CD14-positive monocyte (primary cell): ENCODE results near the gene GJA4. TPM values are rescaled to one million over a fixed set of nuclear protein-coding genes. Genes with fewer than 3 reads are reported as not detected.

Experiments
- DNase-seq, 3 donors: peaks; one replicate each; pipeline ENCODE4 v3.0.0-alpha.2; 2011 to 2022
- H2AFZ ChIP-seq: 2 replicates; pipeline ENCODE4 v1.6.0; 2012; ENCODE audit warnings: mild to moderate bottlenecking, low read depth, low read length, inconsistent platforms; ENCODE audit not compliant: insufficient read depth, poor library complexity, severe bottlenecking
- H3K27ac ChIP-seq, 2 donors: 1 replicate in 1 of 2; 2 replicates in 1 of 2; pipeline ENCODE4 v1.5.1; 2012 to 2013; ENCODE audit warnings: low read length in 2 of 2, control low read depth in 1 of 2, inconsistent platforms in 1 of 2, low read depth in 1 of 2, mild to moderate bottlenecking in 1 of 2
- H3K27me3 ChIP-seq, 2 donors: one replicate each; pipeline versions ENCODE4 v1.6.0 to v1.6.1; 2011 to 2013; ENCODE audit warnings: low read length in 2 of 2; ENCODE audit not compliant: control insufficient read depth in 2 of 2, insufficient read depth in 2 of 2
- H3K36me3 ChIP-seq, 2 donors: replicated peaks in 1 of 2; 1 replicate in 1 of 2; 2 replicates in 1 of 2; pipeline versions ENCODE4 v1.5.1 to v1.6.1; 2012 to 2013; ENCODE audit warnings: low read length in 2 of 2, control low read depth in 1 of 2, inconsistent platforms in 1 of 2, mild to moderate bottlenecking in 1 of 2; ENCODE audit not compliant: insufficient read depth in 2 of 2, control insufficient read depth in 1 of 2
- H3K4me1 ChIP-seq, 2 donors: 1 replicate in 1 of 2; 2 replicates in 1 of 2; pipeline versions ENCODE4 v1.5.1 to v1.6.1; 2012 to 2013; ENCODE audit warnings: low read length in 2 of 2, control low read depth in 1 of 2, inconsistent platforms in 1 of 2, mild to moderate bottlenecking in 1 of 2, moderate library complexity in 1 of 2; ENCODE audit not compliant: insufficient read depth in 2 of 2, control insufficient read depth in 1 of 2
- H3K4me2 ChIP-seq: replicated peaks from 2 replicates; pipeline ENCODE3; 2012; ENCODE audit warnings: low read length, moderate library complexity, mild to moderate bottlenecking; ENCODE audit not compliant: poor library complexity, severe bottlenecking; ENCODE audit errors: extremely low read depth
- H3K4me3 ChIP-seq, 3 experiments: fragments of 200-600 bp in 1 of 3; sonication (generic) in 1 of 3; replicated peaks in 1 of 3; 1 replicate in 2 of 3; 2 replicates in 1 of 3; pipeline ENCODE4 v1.5.1; 2011 to 2013; ENCODE audit warnings: low read length in 3 of 3, mild to moderate bottlenecking in 3 of 3, control low read depth in 2 of 3, low read depth in 2 of 3, inconsistent platforms in 1 of 3, moderate library complexity in 1 of 3
- H3K79me2 ChIP-seq: 2 replicates; pipeline ENCODE4 v1.6.0; 2012; ENCODE audit warnings: mild to moderate bottlenecking, control low read depth, inconsistent platforms, low read length, moderate library complexity; ENCODE audit not compliant: insufficient read depth
- H3K9ac ChIP-seq: 2 replicates; pipeline ENCODE4 v1.6.0; 2017; ENCODE audit warnings: low read length, mild to moderate bottlenecking; ENCODE audit not compliant: insufficient read depth, poor library complexity, severe bottlenecking
- H3K9me3 ChIP-seq, 2 donors: replicated peaks in 1 of 2; 1 replicate in 1 of 2; 2 replicates in 1 of 2; pipeline versions ENCODE4 v1.5.1 to v1.6.1; 2012 to 2013; ENCODE audit warnings: low read length in 2 of 2, control low read depth in 1 of 2; ENCODE audit not compliant: control insufficient read depth in 1 of 2, insufficient read depth in 1 of 2
- H4K20me1 ChIP-seq: 2 replicates; pipeline ENCODE4 v1.6.0; 2012; ENCODE audit warnings: mild to moderate bottlenecking, low read length, control low read depth, moderate library complexity; ENCODE audit not compliant: insufficient read depth
- H3K27ac Mint-ChIP-seq, 7 donors: one replicate each; pipeline ENCODE4 v1.8.0; 2020; ENCODE audit warnings: mild to moderate bottlenecking in 7 of 7, mixed read lengths in 7 of 7, moderate library complexity in 6 of 7, inconsistent platforms in 2 of 7
- H3K27me3 Mint-ChIP-seq, 3 donors: one replicate each; pipeline ENCODE4 v1.8.0; 2021 to 2022; ENCODE audit warnings: low read depth in 3 of 3, mild to moderate bottlenecking in 3 of 3, mixed read lengths in 3 of 3, moderate library complexity in 3 of 3, inconsistent platforms in 1 of 3
- H3K36me3 Mint-ChIP-seq, 2 donors: one replicate each; pipeline ENCODE4 v1.8.0; 2020; ENCODE audit warnings: mixed read lengths in 2 of 2, inconsistent platforms in 1 of 2, mild to moderate bottlenecking in 1 of 2
- H3K4me1 Mint-ChIP-seq: one replicate; pipeline ENCODE4 v1.8.0; 2020; ENCODE audit warnings: mild to moderate bottlenecking, mixed read lengths
- H3K4me3 Mint-ChIP-seq, 2 donors: one replicate each; pipeline ENCODE4 v1.8.0; 2020; ENCODE audit warnings: mild to moderate bottlenecking in 2 of 2, mixed read lengths in 2 of 2, moderate library complexity in 1 of 2
- H3K9me3 Mint-ChIP-seq, 7 donors: one replicate each; pipeline ENCODE4 v1.8.0; 2020 to 2022; ENCODE audit warnings: mixed read lengths in 7 of 7, mild to moderate bottlenecking in 6 of 7, moderate library complexity in 6 of 7, inconsistent platforms in 2 of 7
- CTCF ChIP-seq: fragments of 200-600 bp; IDR thresholded peaks from one replicate; pipeline ENCODE4 v1.8.0; 2022; ENCODE audit warnings: antibody characterized with exemption, mild to moderate bottlenecking
- WGBS: methylation state at CpG from one replicate; pipeline ENCODE4 v1.1.5; 2013; ENCODE audit warnings: missing lambda C conversion rate; ENCODE audit not compliant: insufficient coverage; 5-methylcytosine and 5-hydroxymethylcytosine counted together
- intact Hi-C, 2 donors: fragments of 100-400 bp; cut with micrococcal nuclease; formaldehyde crosslinking; loops; one replicate each; pipeline versions ENCODE4 v1.15.0 to v1.15.1; 2023
- polyA plus RNA-seq, 3 donors: library from polyadenylated mRNA; depleted of rRNA in 1 of 3; unstranded in 2 of 3; stranded (reverse) in 1 of 3; fragments of 300-500 nt in 2 of 3; fragments of >200 nt in 1 of 3; fragmentation: Illumina TruSeq in 2 of 3; gene quantifications; 1 replicate in 2 of 3; 2 replicates in 1 of 3; pipeline ENCODE4 v1.2.3, GENCODE V29; 2012 to 2021

Gene GJA4
- polyA plus RNA-seq, 3 donors: not detected

DNA sequence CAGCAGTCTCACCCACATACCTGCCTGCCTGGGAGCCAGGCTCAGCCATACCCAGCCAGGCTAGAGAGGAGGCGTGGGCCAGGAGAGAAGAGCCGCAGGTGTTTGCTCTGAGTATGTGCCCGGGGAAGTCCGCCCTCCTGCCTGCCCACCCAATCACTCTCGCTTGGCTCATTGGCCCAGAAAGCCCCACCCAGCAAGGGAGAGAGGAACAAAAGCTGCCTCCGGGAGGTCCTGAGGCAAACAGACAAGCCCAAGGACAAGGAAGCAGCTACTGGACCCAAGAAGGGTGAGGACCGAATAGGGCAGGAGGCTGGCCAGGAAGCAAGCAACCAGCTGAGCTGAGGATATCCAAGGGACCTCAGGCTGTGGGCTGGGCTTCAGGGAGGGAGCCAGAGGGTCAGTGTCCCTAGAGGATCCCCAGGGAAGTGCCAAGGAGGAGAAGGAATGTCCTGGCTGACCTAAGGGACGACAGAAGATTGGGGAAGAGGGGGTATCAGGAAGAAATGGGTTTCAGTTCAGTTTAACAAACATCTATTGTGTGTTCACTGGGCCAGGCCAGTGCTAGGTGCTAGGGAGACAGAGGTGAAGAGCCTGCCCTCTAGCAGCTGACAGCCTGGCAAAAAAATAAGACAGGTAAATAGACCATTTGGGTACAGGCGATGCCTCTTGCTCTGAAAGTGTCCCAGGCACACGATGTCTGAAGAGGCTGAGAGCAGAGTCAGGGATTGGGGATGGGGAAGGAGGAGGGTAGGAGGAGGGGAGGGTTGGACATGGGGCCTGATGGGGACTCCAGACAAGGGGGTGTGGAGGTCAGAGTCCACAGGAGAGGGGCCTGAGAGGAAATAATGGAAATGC, 33.1 kb upstream of the GJA4 start, which contains the start of gene GJB4:
TSS of gene GJB4 (plus strand) at position 238 of the 855 bp plus-strand sequence. CDS start 1,515 bp downstream, outside the sequence.
- H2AFZ ChIP-seq: no peak within 1 kb of the TSS
- no peak within 1 kb of the TSS for H3K27ac ChIP-seq
- H3K4me1 ChIP-seq: no peaks in the 10 kb centered on the region
- TF ChIP-seq CTCF: no peak
- no peak within 1 kb of the TSS for H3K27ac Mint-ChIP-seq
- H3K9me3 Mint-ChIP-seq: peaks cover 0 to 3% (median 0%) of the 10 kb centered on the region in 7 donors
- WGBS: 73% methylated on average over 7 of the region's 10 CpGs
- no peaks in the 10 kb centered on the region for H3K79me2 ChIP-seq
- peaks cover 1 to 7% (median 3%) of the 10 kb centered on the region in 3 donors for H3K27me3 Mint-ChIP-seq
- no peak within 1 kb of the TSS for H3K9ac ChIP-seq
- peak within 1 kb of the TSS in 1 of 2 donors; percentile 20 for H3K4me3 Mint-ChIP-seq
- DNase-seq: no peak
- H3K27me3 ChIP-seq: no peaks in the 10 kb centered on the region
- no peak within 1 kb of the TSS for H3K4me2 ChIP-seq
- intact Hi-C loops: no loop called here
- no peaks in the 10 kb centered on the region for H3K36me3 ChIP-seq
- H3K36me3 Mint-ChIP-seq: no peaks in the 10 kb centered on the region
- no peak within 1 kb of the TSS for H3K4me3 ChIP-seq
- H3K9me3 ChIP-seq: no peaks in the 10 kb centered on the region
- H4K20me1 ChIP-seq: no peaks in the 10 kb centered on the region
- no peaks in the 10 kb centered on the region for H3K4me1 Mint-ChIP-seq

DNA sequence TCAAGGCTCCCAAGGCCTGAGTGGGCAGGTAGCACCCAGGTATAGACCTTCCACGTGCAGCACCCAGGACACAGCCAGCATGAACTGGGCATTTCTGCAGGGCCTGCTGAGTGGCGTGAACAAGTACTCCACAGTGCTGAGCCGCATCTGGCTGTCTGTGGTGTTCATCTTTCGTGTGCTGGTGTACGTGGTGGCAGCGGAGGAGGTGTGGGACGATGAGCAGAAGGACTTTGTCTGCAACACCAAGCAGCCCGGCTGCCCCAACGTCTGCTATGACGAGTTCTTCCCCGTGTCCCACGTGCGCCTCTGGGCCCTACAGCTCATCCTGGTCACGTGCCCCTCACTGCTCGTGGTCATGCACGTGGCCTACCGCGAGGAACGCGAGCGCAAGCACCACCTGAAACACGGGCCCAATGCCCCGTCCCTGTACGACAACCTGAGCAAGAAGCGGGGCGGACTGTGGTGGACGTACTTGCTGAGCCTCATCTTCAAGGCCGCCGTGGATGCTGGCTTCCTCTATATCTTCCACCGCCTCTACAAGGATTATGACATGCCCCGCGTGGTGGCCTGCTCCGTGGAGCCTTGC, 31.5 kb upstream of the GJA4 start:
- Histone ChIP-seq H3K27ac (no peak overlapping the region), H4K20me1 (no peaks in the 10 kb centered on the region), H3K9me3 (no peaks in the 10 kb centered on the region), H3K4me2 (no peak overlapping the region), H3K4me1 (no peaks in the 10 kb centered on the region), H3K4me3 (no peak overlapping the region), H2AFZ (no peak overlapping the region), H3K36me3 (no peaks in the 10 kb centered on the region), H3K79me2 (no peaks in the 10 kb centered on the region), H3K9ac (no peak overlapping the region), H3K27me3 (no peaks in the 10 kb centered on the region)
- intact Hi-C loops: no loop called here
- Mint-ChIP-seq H3K27me3 (peaks cover 0 to 4% (median 1%) of the 10 kb centered on the region in 3 donors), H3K9me3 (peaks cover 0 to 3% (median 0%) of the 10 kb centered on the region in 7 donors), H3K27ac (no peak overlapping the region), H3K4me1 (no peaks in the 10 kb centered on the region), H3K4me3 (no peak overlapping the region), H3K36me3 (no peaks in the 10 kb centered on the region)
- 97% methylated on average over 33 of the region's 33 CpGs for WGBS
- no peak for DNase-seq
- TF ChIP-seq CTCF: no peak
